ENCODE data around the gene BHLHE41.

The BHLHE41 gene

DNA sequence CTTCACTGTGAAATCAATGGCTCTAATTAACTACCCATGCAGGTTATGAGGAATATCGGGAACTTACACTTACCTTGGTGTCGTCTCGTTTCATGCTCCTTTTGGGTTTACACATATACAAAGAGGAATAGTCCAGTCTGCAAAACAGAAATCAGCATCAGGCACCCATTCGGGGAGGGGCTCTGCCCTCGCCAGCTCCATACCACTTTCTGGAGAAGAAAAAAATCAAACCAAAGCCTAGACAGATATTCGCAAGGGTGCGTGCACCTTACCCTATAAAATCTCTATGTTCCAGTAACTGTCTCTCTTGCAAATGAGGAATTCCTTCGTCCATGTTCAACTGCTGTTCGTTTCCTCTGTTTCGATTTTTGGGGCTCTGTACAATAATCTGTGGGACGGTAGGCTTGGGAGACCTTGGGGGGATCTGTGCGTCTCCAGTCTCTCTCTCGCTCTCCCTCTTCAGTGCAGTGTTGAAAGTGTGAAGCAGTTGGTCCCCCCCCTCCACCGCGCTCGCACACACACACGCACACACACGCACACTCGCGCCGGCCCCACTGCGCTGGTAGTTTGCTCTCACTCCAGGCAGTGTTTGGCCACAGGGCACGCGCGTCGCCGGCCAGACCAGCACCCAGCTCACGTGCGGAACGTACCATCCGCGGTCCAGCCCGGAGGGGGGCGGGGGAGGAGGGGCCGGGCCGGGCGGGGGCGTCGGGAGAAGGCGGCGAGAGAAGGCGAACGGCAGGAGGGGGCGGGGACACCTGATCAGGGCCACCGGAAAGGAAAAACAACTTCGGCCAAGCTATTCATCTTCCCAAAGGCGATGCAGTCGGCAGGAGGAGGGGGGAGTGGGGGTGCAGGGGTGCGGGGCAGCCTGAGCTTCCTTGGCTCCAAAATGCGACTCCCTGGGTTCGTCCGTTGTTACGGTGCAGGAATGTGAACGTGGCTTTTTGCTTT, at the start of gene BHLHE41:
Gene BHLHE41, minus strand, starts transcription at position 592 of the 954 bp plus-strand sequence. Its CDS starts 258 bp downstream, at position 334.
- no peak for DNase-seq

DNA sequence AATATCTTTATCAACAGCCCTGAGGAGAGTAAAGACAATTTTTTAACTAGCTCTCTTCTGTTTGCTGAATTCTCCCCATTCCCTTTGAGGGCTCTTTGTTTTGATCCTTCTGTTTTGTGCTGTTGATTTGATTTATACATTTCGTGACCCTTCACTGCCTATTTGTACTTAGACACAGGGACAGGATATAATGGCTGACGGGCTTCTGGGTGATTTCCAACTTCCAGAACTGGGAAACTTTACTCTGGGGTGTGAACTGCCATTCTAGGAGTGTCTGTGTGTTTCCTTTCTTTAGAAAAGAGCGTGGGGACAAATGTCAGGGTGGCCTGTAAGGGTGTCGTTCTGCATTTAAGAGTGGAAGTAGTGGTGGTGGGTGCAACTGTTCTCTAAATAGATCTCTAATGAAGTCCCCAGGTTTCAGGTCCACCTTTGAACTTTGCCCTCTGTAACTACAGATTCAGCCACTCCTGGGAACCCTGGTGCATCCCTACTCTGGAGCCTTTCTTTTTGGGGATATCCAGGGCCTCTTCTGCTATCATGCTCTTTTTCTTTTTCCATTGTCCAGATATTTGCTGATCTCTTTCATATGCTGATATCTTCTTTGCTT, 48.2 kb upstream of the BHLHE41 start:
- DNase-seq, result no peak

DNA sequence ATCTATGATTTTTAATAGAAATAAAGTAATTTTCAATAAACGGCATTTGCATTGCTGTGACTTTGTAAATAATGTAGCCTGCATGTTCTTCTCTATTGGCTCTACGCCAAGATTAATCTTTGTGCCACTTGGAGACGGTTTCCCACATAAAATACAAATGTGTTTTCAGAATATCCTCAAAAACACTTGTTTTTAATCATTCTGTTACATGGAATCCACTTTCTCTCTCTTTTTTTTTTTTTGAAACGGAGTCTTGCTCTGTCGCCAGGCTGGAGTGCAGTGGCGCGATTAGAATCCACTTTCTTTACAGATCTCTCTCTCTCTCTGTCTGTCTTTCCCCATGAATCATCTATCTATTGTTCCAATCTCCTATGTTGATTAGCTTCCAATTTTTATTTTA, 47.7 kb upstream of the BHLHE41 start:
- DNase-seq, result no peak

DNA sequence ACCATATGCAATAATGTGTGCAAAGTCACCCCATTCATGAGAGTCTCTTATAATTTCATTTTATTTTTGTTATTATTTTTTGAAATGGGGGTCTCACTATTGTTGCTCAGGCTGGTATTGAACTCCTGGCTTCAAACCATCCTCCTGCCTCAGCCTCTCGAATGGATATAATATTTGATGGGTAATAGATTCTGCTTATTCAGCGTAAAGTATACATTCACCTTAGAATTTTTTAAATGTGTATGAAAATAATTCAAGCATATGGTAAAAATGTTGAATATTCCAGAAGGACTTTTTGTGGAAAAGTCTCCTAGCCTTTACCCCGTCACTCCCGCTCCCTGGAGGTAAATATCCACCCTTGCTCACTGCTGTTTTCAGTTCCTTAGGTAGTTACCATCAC, 47.2 kb upstream of the BHLHE41 start:
- no peak for DNase-seq

DNA sequence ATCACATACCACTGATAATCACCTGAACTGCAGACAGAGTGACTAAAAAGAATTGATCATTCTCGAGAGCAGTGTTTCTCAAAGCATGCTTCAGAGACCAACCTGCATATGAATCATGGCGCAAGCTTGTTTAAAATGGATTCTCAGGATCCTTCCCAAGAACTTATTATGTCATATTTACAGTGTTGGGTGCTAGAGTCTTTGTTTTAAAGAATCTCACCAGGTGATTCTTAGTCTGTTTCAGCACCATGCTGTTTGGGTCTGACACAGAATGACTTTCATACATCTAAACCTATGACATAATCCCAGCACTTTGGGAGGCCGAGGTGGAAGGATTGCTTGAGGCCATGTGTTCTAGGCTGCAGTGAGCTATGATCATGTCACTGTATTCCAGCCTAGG, 39.3 kb upstream of the BHLHE41 start:
- DNase-seq, result no peak

DNA sequence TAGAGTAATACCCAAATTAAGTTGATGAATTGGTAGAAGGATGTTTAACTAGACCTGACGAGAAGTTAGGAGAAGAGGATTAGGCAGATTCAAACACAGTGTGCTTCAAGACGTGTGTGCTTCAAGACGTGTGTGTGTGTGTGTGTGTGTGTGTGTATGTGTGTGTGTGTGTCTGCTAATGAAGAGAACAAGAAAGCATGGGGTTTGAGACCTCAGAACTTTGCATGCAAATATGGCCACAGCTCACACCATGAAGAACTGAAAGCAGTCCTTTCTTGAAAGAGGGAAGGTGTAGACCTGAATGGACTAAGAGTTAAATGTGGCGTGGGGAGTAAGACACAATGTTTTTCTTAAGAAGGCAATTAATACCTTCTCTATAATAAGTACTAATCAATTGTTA, 38.1 kb upstream of the BHLHE41 start:
- no peak for DNase-seq

DNA sequence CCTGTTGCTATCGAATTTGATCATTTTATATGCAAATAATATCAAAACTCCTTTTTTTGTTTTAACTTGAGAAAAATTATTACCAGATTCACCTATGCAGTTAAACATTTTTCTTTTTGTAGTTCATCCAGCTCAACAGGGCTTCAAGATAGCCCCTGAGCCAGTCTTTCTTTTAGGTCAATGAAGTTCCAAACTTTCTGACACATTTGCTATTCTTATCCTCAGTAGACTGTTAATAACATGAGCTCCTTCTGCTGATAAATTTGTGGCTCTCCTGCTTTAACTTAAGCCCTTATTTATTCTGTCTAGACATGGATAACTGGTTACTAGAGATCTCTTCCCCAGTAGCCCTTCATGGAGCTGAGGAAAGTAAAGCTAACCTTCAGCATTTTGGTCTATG, 37.3 kb upstream of the BHLHE41 start:
- no peak for DNase-seq

DNA sequence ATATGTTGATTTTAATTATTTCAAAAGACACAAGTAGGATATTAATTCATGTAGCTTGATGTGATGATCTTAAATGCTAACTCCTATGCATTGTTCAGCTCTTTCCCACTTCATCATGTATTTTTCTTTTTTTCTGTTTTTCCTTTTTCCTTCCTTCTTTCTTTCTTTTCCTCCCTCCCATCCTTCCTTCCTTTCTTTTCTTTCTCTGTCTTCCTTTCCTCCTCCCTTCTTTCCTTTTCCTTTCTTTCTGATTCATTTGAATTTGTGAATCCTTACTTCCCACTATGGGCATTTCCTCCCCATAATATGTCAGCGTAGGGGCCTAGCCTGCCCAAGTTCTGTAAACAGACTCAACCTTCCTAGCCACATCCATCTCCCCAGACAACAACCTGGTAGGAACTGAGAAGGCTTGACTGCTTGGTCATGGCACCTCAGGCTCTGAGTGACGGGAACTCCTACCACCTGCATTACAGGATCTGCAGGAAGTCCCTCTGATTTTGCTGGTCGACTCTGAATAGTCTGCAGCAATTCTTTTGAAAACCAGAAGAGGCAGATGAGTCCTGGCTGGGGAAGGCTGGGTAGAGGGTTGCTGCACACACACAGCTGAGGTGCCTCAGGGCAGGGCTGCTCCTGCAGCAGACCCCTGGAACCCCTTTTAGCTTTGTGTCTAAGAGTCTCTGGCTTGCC, 33.4 kb upstream of the BHLHE41 start:
- no peak for DNase-seq

DNA sequence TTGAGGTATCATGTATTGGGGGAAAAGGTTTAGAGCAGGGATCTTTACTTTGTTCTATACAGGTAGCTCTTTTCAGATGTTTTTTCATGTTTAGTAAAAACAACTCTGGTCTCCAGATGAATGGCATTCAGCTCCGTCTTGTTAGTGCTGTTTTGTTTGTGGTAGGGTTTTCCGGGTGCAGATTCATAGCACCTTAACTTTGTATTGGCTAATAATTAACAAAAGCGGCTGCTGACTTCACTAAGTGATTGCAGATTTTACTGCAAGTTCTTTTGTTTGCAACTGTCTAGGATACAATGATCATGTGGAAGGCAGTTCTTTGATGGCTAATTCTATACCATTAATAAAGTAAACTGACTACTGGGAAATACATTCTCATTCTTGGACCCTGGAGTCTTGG, 32.2 kb upstream of the BHLHE41 start:
- DNase-seq, result no peak

DNA sequence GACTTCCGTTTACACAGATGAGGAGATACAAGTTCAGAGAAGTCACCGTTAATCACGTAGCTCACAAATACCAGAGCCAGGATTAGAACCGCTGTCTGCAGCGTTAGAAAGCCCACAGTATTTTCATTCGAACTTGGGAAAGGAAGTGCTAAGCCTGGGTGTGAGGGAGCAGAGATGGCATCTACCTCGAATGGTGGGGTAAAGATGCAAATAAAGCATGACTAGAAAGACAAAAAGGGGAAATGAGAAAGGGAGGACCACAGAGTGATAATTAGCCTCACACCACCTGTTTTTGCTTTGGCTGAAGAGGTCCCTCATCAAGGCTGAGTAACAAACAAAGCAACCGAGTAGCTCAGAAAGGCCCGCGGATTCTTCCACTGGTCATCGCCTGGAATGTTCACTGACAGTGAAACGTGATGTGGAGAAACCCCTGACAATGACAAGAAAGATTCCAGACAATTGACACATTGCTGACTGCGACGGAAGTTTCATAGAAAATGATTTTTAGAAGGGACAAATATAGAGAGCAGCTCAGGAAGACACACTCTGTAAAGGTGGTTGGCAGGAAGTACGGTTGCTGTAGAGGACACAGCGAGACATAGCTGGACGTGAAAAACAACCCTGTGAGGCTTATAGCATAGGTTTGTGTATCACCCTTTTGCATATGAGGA, 31.5 kb upstream of the BHLHE41 start:
- DNase-seq, result no peak

DNA sequence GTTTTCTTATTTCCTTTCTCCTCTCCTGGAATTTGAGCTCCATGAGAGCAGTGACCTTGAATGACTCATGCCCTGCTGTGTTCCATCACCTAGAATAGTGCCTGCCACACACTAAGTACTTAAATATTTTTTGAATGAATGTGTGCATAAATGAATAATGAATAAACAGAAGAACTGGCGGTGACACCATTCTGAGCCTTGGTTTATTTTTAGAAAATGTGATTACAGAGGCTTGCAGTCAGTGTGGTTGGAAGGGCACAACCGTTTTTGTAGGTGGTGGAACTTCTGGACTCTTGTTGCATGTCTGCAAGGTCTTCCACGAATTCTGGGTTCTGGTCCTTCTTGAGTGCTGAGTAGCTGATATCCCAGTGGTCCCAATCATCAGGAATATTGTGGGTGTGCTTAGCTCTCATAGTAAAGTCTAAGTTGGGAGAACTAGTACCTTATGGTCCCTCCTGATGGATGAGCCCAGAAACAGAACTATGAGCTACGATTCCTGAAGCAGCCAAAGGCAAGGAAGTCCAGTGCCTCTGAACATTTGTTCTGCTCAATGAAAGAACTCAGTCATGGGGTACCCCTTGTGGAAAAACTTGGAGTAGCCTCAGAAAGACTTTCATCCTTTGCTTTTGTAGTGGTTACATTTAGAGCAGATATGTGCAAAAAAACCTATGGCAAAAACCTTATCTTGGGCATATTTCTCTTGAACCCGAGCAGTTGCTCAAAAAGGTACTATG, 28.8 kb upstream of the BHLHE41 start:
- no peak for DNase-seq

DNA sequence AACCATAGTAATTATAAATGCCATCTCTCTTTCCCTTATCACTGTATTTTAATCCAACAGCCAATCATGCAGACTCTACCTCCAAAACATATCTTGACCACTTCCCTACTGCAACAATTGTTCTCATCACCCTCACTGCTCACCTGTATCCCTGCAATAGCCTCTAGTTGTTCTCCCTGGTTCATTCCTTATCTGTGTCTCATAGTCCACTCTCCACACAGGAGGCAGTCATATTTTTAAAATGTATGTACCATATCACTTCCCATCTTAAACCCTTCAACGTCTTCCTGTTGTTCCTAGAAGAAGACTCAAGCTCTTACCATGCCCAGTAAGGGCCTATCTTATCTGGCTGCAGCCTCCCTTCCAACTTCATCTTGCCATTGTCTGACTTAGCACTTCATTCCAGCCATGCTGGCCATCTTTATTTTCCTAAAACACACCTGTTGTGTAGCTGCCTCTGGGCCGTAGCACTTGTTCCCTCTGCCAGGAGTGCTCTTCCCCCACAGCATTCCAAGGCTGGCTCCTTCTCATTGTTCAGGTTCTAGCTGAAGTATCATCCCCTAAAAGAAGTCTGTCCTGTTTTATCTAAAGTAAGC, 27.8 kb upstream of the BHLHE41 start:
- DNase-seq, result no peak

DNA sequence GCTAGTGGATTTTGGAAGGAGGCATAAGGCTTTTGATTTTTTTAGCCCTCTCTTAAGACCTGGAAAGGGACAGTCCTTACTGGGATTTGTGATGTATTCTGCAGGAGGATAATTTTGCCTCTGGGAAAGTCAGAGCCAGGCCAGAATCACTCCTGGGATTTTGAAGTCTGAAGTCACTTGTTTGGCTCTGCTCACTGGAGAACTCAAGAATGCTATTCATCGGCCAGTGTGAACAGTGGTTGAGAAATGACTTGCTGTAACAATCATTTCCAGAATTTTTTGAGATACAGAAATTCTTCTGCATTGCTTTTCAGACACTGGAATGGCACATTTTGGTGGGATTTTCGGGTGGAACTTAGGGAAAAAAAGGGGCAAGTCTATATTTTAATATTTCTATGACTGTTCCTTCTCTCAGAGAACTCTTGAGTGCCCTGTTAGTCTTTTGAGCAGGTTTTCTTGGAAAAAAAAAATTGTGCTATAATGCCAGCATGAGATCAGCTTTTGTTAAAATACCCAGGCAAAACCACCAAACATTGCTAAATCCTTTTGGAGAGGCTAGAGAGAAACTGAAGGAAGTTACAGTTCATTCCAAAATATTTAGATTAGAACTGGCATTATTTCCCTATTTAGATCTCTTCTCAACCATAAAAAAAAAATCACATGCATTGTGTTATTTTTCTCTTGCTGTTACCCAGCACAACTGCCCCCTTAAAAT, 26.1 kb upstream of the BHLHE41 start:
- DNase-seq, result no peak

DNA sequence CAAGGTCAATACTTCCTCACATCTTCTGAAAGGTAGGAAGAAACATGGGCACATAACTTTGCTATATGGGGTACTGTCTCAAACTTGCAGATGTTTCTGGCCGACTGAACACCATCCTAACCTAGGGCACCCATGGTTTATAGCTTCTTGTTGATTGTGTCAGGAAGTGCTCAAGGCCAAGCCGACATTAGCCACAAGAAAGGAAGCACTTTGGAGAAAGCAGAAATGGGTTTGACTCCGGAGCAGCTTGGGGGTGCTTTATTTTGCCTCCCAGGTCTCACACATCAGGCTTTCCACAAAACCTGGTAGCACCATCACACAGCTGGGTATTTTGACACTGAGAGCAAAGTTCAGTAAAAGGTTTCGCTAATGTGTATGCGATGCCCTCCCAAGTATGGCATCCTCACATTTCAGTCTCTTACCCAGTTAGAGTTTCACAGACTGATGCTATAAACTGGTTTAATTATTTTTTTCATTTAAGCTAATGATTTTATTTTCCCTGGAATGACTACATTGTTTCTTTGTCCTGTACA, 25.2 kb upstream of the BHLHE41 start:
- no peak for DNase-seq

DNA sequence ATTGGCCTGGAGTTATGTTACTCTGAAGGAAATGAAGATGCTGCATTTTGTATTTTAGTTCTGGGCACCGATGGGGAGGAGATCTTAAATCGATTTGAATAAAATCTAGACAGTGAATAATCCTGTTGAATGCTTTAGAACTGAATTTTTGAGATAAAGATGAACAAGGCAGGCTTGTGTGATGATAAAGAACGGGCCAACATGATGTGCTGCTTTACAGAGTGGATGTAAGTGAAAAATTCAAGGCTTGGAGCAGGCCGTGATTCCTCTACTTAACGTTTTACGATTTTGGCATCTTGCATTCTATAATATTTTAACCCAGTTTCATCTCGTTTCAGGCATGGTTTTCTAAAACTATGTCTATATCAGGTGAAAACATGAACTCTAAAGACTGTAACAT, 23.5 kb upstream of the BHLHE41 start:
- no peak for DNase-seq

DNA sequence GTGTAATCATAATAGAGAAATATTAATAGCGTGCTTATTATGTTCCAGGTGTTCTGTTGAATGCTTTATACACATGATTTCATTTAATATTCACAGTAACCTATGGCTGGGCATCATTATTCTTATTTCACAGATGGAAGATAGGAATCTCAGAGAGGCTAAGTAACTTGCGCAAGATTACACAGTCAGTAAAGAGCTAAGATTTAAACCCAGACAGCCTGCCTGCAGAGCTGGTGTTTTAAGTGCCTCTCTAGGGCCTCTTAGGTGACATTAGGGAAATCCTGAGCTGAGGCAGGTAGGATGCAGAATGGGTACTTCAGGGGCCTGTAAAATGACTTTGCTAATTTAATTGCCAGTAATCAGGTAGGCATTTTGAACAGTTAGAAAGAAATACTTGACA, 18.5 kb upstream of the BHLHE41 start:
- DNase-seq, result peak; percentile 67

DNA sequence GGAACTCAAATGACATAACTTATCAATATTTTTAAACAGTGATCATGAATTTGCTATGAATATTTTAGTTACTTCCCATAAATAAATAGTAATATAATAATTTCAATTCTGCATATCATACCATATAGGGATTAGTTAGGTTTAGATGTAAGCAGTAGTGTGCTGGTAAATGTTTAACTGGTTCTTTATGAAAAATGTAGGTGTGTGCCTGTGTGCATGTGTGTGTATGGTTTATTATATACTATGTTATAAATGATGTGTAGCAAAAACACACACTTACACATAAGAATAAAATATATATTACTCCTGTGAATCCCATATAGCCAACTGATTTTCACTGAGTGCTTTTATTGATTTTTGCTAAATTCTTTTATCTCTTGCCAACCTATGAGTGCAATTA, 14.0 kb upstream of the BHLHE41 start:
- no peak for DNase-seq

DNA sequence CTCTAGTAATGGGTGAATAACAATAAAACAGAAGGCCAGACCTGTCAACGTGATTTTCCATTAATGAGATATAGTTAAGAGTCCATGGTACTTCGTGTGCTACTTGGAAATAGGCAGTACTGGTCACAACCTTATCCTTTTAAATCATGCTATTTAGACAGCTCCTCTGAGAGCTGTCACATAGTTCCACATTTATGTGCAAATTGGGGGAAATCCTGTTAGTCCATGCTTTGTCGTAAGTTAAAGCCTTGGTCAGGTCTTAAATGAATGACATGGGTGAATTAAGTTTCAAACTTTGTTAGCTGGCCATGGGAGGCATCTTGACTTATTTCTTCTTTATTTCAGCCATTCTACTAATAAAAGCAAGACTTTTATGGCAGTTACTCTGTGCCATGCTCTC, 11.9 kb upstream of the BHLHE41 start:
- no peak for DNase-seq

DNA sequence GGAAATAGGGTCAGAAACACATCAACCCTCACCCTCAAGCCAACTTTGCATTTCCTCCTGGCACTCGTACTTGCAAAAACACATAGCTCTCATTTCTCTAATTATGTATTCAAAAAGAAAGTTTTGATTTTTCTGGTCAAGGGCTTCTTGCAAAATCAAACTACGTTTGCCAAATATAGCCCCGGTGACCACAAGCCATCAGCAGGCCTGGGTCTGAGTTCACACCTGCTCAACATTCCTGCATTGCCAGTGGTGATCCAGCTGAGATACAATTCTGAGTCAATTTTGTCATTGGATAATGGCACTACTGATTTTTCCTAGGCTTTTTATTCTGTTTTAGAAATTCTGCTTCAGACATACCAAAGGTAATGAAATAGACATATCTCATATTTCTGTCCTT, 10.7 kb upstream of the BHLHE41 start:
- DNase-seq, result no peak

DNA sequence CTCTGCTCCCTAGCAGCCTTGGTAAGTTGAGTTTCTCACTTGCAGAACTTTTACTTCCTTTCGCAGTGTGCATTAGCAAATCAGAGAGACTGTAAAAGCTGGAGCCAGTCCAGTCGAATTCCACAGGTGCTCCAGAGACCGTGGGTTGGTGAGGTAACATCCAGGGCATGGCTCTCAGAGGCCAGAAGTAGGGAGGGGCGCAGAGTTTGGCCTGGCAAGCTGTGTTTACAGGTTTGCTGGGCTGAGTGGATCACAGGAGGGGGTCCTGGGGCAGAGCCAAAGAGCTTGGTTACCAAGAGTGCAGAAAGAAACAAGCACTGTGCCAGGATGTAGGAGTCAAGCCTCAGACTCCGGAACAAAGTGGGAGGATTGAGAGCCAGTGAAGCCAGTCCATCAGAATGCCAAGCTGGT, 10.2 kb upstream of the BHLHE41 start:
- DNase-seq, result no peak

DNA sequence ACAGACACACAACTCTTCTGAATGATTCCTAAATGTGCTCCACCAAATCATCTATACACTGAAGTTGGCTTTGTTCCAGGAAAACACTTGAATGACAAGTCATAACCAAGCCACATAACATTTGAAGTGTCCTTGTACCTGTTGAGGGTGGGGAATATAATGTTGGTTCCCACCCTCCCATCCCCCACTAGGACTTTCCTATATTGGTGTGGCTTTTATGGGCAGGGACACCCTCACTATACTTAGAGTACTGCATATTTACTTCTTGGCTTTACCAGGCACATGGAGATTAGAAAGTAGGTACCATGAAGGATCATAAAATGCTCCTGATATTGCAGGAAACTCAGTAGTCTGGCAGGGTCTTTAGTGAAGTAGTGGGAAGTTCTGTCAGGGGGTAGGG, 9.7 kb upstream of the BHLHE41 start:
- DNase-seq, result no peak

Measured in NCI-H524 treated with DMSO at 0.1 percent for 48 hours (cell line).